Aorta (tissue), 5 donors: ENCODE data around the gene PAFAH1B1. TPM values are rescaled to one million over a fixed set of nuclear protein-coding genes. Genes with fewer than 3 reads are reported as not detected.
A peak's percentile ranks its signal among the peaks of the same experiment; 100 is the strongest.
"Not testable (repeated sequence)": the region's sequence is repeated elsewhere in the genome, so short reads cannot be mapped to it uniquely, and the experiment has no call there.

ENCODE experiments used
- ATAC-seq: fragments of 200-7000 bp; cut with Tn5 transposase; one replicate; pipeline ENCODE4 v1.9.1; 2022; ENCODE audit warnings: moderate library complexity; ENCODE audit not compliant: low FRiP score
- DNase-seq, 2 donors: peaks; one replicate each; pipeline ENCODE4 v3.0.0-alpha.2; 2020
- H3K27ac ChIP-seq, 2 donors: one replicate each; pipeline ENCODE4 v1.5.1; 2013; ENCODE audit warnings: low read length in 2 of 2, mild to moderate bottlenecking in 2 of 2, moderate library complexity in 2 of 2, control low read depth in 1 of 2, inconsistent platforms in 1 of 2, low read depth in 1 of 2
- H3K27me3 ChIP-seq, 2 donors: one replicate each; pipeline ENCODE4 v1.6.1; 2013; ENCODE audit warnings: control low read depth in 1 of 2, low read length in 1 of 2, mild to moderate bottlenecking in 1 of 2, moderate library complexity in 1 of 2; ENCODE audit not compliant: insufficient read depth in 2 of 2, control insufficient read depth in 1 of 2
- H3K36me3 ChIP-seq, 2 donors: one replicate each; pipeline ENCODE4 v1.6.1; 2013; ENCODE audit warnings: control low read depth in 1 of 2, low read length in 1 of 2, mild to moderate bottlenecking in 1 of 2; ENCODE audit not compliant: insufficient read depth in 2 of 2, control insufficient read depth in 1 of 2
- H3K4me1 ChIP-seq, 2 donors: one replicate each; pipeline ENCODE4 v1.6.1; 2013; ENCODE audit warnings: low read length in 2 of 2, control low read depth in 1 of 2, mild to moderate bottlenecking in 1 of 2, moderate library complexity in 1 of 2; ENCODE audit not compliant: insufficient read depth in 2 of 2, control insufficient read depth in 1 of 2
- H3K4me3 ChIP-seq, 2 donors: one replicate each; pipeline ENCODE4 v1.5.1; 2013; ENCODE audit warnings: low read length in 2 of 2, control low read depth in 1 of 2, mild to moderate bottlenecking in 1 of 2
- H3K9me3 ChIP-seq: one replicate; pipeline ENCODE4 v1.6.1; 2013; ENCODE audit warnings: mild to moderate bottlenecking, low read length; ENCODE audit not compliant: control insufficient read depth
- WGBS, 2 donors: extraction: QIAGEN DNeasy Blood & Tissue Kit; methylation state at CpG; one replicate each; pipeline ENCODE4 v1.1.7; 2013; 5-methylcytosine and 5-hydroxymethylcytosine counted together
- intact Hi-C, 2 donors: fragments of 100-400 bp; cut with DNase I; formaldehyde crosslinking; loops; one replicate each; pipeline versions ENCODE4 v1.14.2 to v1.15.0; 2022
- polyA plus RNA-seq, 2 donors: library from polyadenylated mRNA; stranded (reverse); fragments of 200-250 nt; gene quantifications; one replicate each; pipeline ENCODE4 v1.2.3, GENCODE V29; 2013
- total RNA-seq, 2 donors: library from RNA; stranded (reverse); fragmentation: NEBNext Ultra II Directional; extraction: Animal tissue kit (Norgen Biotek cat#: 25700); gene quantifications; one replicate each; pipeline ENCODE4 v1.2.1, GENCODE V29; 2021
- donor health status: healthy with polysubstance abuse.
- donor health status: Bipolar disorder and iron deficiency.
- donor health status: DM: no; HTN: no; CAD: no.
- donor health status: DM: no; HTN: no; CAD: no.
- donor health status: DM: yes; HTN: yes; CAD: no.

Gene PAFAH1B1
- total and polyA plus RNA-seq, 4 donors, result 47.0 to 176 (median 111) TPM

DNA sequence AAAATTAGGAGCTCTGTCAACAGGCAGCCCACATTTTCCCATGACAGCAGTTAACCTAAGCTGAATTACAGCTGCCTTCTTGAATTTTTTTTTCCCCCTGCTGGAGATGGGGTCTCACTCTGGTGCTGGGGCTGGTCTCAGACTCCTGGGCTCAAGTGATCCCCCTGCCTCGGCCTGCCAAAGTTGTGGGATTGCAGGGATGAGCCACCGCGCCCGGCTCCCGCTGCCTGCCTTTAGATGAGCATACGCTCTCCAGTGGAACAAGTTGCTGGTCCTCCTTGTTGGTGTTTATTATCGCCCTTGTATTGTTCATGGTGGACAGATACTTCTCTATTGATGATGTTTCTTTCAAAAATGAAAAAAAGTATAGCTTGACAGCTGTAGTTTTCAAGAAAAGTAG is 15.6 kb downstream of the PAFAH1B1 start:
- intact Hi-C loops, result no loop called here
- 89% methylated on average over 7 of the region's 7 CpGs for WGBS, 2 donors
- ATAC-seq, result no peak
- peaks cover 3 to 10% of the 10 kb centered on the region in 2 donors for H3K4me1 ChIP-seq
- no peaks in the 10 kb centered on the region for H3K9me3 ChIP-seq
- no peak for DNase-seq
- no peaks in the 10 kb centered on the region for H3K36me3 ChIP-seq
- H3K27ac ChIP-seq, result no peak overlapping the region
- H3K27me3 ChIP-seq, result no peaks in the 10 kb centered on the region
- no peak overlapping the region for H3K4me3 ChIP-seq

DNA sequence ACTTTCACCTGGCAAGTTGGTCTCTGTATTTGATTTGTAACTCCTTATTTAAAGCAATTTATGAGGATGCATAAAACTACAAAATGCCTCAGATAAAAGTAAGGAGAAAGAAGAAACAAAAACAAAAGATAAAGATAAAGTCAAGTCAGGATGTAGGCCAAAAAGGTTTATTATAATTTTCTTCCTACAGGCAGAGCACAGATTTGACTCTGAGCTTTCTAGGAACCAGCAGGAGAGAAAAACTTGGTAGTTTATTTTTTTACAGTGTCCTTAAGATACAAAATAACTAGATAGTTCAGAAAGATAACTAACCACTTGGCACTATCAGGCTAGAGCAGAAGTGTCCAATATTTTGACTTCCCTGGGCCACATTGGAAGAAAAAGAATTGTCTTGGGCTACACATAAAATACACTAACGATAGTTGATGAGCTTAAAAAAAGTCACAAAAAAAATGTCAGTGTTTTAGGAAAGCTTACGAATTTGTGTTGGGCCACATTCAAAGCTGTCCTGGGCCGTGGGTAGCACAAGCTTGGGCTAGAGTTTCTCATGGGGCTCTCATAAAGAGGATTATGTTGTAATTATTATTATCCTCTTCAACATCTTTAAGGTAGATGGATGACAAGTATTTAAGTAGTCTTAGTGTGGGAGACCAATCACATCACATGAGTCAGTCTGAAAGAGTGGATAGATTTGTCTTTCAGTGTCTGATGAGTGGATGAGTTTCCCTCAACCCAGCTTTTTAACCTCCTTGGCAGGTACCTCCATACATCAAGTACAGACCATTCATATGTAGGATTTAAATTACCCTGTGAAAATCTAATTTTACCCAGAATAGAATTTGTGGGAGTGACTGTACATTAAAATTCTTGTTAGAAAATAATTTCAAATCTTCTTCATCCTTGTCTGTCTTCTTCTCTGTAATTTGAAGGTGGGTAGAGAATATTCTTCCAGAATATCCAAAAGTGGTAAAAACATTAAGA is 17.0 kb downstream of the PAFAH1B1 start:
- H3K36me3 ChIP-seq, result no peaks in the 10 kb centered on the region
- peaks cover 2 to 7% of the 10 kb centered on the region in 2 donors for H3K4me1 ChIP-seq
- intact Hi-C loops, result no loop called here
- no peak for ATAC-seq
- no peaks in the 10 kb centered on the region for H3K9me3 ChIP-seq
- H3K4me3 ChIP-seq, result no peak overlapping the region
- H3K27ac ChIP-seq, result no peak overlapping the region
- H3K27me3 ChIP-seq, result no peaks in the 10 kb centered on the region
- WGBS, 2 donors, result 6 to 10% methylated on average over 3 of the region's 3 CpGs
- no peak for DNase-seq

DNA sequence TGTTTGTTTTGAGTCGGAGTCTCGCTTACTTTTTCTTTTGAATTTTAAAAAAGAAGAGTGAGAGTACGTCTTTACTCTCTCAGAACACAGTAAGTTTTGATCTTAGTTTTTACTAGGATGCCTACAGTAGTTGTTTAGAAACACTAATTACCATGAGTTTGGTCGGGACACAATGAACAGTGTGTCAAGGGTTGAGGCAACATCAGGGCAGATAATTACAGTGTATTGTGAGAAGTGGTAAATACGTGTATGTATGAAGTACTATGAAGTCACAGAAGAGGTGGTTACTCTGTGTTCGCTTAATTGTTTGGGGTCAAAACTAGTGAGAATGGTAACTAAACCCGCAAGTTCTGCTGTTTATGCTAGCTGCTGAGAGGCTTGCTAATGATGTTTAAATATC is 18.2 kb downstream of the PAFAH1B1 start:
- 65 to 68% methylated on average over 7 of the region's 7 CpGs for WGBS, 2 donors
- DNase-seq, result no peak
- Histone ChIP-seq H3K4me1 (peaks cover 4 to 7% of the 10 kb centered on the region in 2 donors), H3K4me3 (no peak overlapping the region), H3K36me3 (no peaks in the 10 kb centered on the region), H3K27ac (no peak overlapping the region), H3K9me3 (no peaks in the 10 kb centered on the region), H3K27me3 (no peaks in the 10 kb centered on the region)
- intact Hi-C loops, result no loop called here
- no peak for ATAC-seq

- Histone ChIP-seq H3K9me3 (no peaks in the 10 kb centered on the region), H3K4me1 (peaks cover 2 to 4% of the 10 kb centered on the region in 2 donors), H3K27me3 (no peaks in the 10 kb centered on the region), H3K36me3 (no peaks in the 10 kb centered on the region), H3K4me3 (no peak overlapping the region), H3K27ac (no peak overlapping the region)
- ATAC-seq, result no peak
- 98% methylated on average over 7 of the region's 7 CpGs for WGBS, 2 donors
- intact Hi-C loops, result no loop called here
- peak in 1 of 2 donors; percentile 24 for DNase-seq
Measured at GRCh38 chr17:2612630-2613029, 19.2 kb downstream of the PAFAH1B1 start.

- Histone ChIP-seq H3K9me3 (no peaks in the 10 kb centered on the region), H3K36me3 (no peaks in the 10 kb centered on the region), H3K4me1 (peaks cover 2 to 4% of the 10 kb centered on the region in 2 donors), H3K4me3 (no peak overlapping the region), H3K27me3 (no peaks in the 10 kb centered on the region), H3K27ac (no peak overlapping the region)
- intact Hi-C loops, result no loop called here
- peak; percentile 48 for ATAC-seq
- WGBS, 2 donors, result 88% methylated on average over 16 to 17 of the region's 17 CpGs
- DNase-seq, result no peak
Measured at GRCh38 chr17:2613089-2613808, 19.8 kb downstream of the PAFAH1B1 start.

GRCh38 chr17:2615882-2616281 is 22.4 kb downstream of the PAFAH1B1 start:
- H3K36me3 ChIP-seq, result no peaks in the 10 kb centered on the region
- DNase-seq (no peak), ATAC-seq (no peak)
- H3K27ac ChIP-seq, result no peak overlapping the region
- no peak overlapping the region for H3K4me3 ChIP-seq
- WGBS, 2 donors, result 89% methylated on average over 4 of the region's 4 CpGs
- peaks cover 2% of the 10 kb centered on the region in 2 donors for H3K4me1 ChIP-seq
- no peaks in the 10 kb centered on the region for H3K27me3 ChIP-seq
- H3K9me3 ChIP-seq, result no peaks in the 10 kb centered on the region
- intact Hi-C loops, result no loop called here

GRCh38 chr17:2621241-2621640 is 27.8 kb downstream of the PAFAH1B1 start:
- no peak for DNase-seq
- no peaks in the 10 kb centered on the region for H3K36me3 ChIP-seq
- H3K27ac ChIP-seq, result no peak overlapping the region
- H3K27me3 ChIP-seq, result no peaks in the 10 kb centered on the region
- peaks cover 0 to 1% of the 10 kb centered on the region in 2 donors for H3K4me1 ChIP-seq
- WGBS, 2 donors, result 76 to 79% methylated on average over 3 of the region's 3 CpGs
- intact Hi-C loops, result no loop called here
- H3K4me3 ChIP-seq, result no peak overlapping the region
- no peak for ATAC-seq
- H3K9me3 ChIP-seq, result no peaks in the 10 kb centered on the region

DNA sequence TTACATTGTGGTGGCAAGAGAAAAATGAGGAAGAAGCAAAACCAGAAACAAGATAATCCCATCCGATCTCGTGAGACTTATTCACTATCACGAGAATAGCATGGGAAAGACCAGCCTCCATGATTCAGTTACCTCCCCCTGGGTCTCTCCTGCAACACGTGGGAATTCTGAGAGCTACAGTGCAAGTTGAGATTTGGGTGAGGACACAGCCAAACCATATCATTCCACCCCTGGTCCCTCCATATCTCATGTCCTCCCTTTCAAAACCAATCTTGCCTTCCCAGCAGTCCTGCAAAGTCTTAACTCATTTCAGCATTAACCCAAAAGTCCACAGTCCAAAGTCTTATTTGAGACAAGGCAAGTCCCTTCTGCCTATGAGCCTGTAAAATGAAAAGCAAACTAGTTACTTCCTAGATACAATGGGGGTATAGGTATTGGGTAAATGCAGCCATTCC is 28.5 kb downstream of the PAFAH1B1 start:
- H3K27ac ChIP-seq, H3K9me3 ChIP-seq, H3K4me1 ChIP-seq, DNase-seq, H3K4me3 ChIP-seq, H3K36me3 ChIP-seq, intact Hi-C loops, ATAC-seq, H3K27me3 ChIP-seq: not testable (repeated sequence)
- WGBS, 2 donors, result 78 to 87% methylated on average over 4 of the region's 4 CpGs
